Activated CD8-positive, alpha-beta memory T cell treated with anti-CD3 and anti-CD28 coated beads for 48 hours (primary cell): ENCODE measurements around the gene PAQR5.
"Not testable (repeated sequence)": the region's sequence is repeated elsewhere in the genome, so short reads cannot be mapped to it uniquely, and the experiment has no call there.

Experiments
- DNase-seq, 3 experiments: peaks; one replicate each; pipeline ENCODE4 v3.0.0-alpha.2; 2020; ENCODE audit warnings: low read depth in 2 of 3, low spot score in 2 of 3

Gene PAQR5

DNA sequence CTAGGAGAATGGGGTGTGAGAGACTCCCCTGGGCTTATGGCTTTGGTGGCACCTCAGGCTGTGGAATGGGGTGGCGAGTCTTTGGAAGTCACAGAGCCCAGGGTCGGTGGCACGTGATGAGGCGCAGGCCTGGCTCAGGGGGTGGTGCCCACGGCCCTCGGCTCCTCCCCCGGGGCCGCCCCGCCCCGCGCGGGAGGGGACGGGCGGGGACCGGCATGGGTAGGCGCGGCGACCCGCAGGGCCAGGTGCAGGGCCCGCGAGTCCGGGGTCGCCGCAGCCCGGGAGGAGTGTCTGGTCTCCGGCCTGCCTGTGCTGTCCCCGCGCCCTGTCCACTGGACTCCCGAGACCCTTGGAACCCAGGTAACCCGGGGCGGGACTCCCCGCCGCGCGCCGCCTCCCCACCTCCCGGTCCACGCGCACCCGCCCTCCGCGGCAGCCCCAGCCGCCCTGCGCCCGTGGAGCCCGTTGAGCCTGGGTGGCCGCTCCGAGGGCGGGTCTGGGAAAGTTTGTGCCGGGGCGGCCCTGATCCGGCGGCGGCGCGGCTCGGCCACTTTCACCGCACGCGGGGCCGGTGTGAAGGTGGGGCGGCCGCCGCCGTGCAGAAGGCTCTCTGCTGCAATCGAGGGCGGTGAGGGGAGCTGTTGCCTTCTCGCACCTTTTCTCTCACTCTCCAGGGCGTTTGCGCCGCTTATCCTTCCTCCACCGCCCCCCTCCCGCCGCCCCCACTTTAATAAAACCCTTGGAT is at the start of gene PAQR5:
Gene PAQR5 (plus strand): TSS at position 216 of the 745 bp plus-strand sequence. CDS start 61,169 bp downstream, outside the sequence.
- no peak for DNase-seq

GRCh38 chr15:69253156-69253555 is 45.6 kb upstream of the PAQR5 start:
- DNase-seq, result no peak

- DNase-seq, result no peak
Observed at GRCh38 chr15:69265347-69265955, 33.3 kb upstream of the PAQR5 start.

DNA sequence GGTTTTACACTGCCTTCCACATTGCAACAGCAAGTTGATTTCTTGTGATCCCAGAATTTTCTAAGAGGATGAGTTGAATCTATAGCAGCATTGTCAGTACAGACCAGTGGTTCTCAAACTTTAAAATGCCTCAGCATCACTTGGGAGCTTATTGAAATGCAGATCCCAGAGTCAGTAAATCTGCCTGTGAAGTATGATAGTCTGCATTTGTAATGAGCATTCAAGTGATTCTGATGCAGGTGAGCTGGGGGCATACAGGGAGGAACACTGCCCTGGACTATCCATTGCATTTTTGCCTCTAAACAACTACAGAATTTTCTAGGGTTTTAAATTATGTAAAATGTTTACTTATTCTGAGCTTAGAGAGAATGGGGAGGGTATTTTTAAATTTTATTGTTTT is 27.5 kb upstream of the PAQR5 start:
- no peak for DNase-seq

GRCh38 chr15:69272139-69272538 is 26.6 kb upstream of the PAQR5 start:
- no peak for DNase-seq

GRCh38 chr15:69272891-69273290 is 25.8 kb upstream of the PAQR5 start:
- DNase-seq, result no peak

DNA sequence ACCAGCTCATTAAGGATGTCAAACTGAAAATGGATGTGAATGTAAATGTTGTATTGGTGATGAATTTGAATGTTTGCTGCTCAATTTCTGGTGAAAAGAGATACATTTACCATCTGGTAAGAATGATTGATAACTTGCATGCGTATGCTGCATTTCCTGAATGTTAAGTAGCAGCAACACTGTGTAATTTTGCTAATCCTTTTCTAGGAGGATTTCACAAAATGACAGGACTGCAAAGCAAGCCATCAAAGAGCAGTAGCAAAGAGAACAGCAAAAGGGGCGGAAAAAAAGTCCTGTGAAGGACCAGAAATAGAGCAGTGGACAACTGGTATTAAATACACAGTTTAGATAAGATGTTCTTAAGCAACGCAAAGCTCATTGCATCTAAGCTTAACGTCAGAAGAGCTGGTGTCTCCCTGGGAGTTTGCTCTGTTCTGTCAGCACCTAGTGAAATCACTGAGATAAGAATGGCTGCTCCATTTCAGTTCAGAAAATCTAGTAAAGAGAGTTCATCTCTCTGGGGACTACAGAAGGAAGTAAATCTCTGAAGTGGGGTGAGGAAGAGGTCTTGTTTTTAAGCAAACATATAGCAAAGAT is 23.5 kb upstream of the PAQR5 start:
- no peak for DNase-seq

DNA sequence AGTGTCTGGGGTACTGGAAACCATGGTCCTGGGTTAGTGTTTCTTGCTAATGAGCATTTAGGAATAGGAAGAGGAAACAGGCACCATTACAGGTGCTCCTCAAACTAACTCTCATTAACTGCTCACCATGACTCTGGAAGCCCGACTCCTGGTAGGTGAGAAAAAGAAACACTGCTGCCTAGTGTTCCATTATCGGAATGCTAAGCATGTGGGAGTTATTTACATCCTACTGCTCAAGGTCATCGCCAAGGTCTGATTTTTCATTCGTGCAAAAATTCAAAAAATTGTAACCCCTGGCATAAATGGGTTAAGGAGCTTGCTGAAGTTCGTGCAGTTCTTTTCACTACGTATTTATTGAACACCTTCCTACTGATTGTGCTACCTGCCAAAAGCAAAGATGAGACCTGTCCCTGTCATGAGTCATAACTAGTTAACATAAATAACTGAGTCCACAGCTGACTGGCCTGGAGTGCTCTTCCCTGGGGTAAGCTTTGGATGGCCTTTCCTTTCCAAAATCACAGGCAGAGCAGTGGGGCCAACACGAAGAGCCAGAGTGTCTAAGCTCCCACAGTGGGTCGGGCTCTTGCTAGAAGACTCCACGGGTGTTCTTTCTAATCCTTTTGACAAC is 22.7 kb upstream of the PAQR5 start:
- no peak for DNase-seq

- DNase-seq, result no peak
Observed at GRCh38 chr15:69277316-69277715, 21.4 kb upstream of the PAQR5 start.

- DNase-seq, result no peak
Observed at GRCh38 chr15:69279636-69280035, 19.1 kb upstream of the PAQR5 start.

- no peak for DNase-seq
Observed at GRCh38 chr15:69280783-69281182, 17.9 kb upstream of the PAQR5 start.

GRCh38 chr15:69282104-69282743 is 16.5 kb upstream of the PAQR5 start:
- no peak for DNase-seq

GRCh38 chr15:69285834-69286233 is 12.9 kb upstream of the PAQR5 start:
- no peak for DNase-seq

DNA sequence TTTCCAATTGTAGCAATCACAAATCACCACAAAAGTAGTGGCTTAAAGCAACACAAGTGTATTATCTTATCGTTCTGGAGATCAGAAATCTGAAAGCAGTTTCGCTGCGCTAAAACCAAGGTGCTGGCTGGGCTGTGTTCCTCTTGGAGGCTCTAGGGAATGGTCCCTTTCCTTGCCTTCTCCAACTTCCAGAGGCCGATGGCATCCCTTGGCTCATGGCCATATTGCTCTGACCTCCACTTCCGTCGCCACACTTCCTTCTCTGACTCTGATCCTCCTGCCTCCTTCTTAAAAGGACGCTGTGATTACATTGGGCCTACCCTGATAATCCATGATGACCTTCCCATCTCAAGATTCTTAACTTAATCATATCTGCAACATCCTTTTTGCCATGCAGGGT is 10.7 kb upstream of the PAQR5 start:
- no peak for DNase-seq

- no peak for DNase-seq
Observed at GRCh38 chr15:69288531-69289341, 10.0 kb upstream of the PAQR5 start.

- no peak for DNase-seq
Observed at GRCh38 chr15:69289342-69290146, 9.2 kb upstream of the PAQR5 start.

GRCh38 chr15:69290346-69291164 is 8.2 kb upstream of the PAQR5 start:
- no peak for DNase-seq

GRCh38 chr15:69291651-69292050 is 7.1 kb upstream of the PAQR5 start:
- not testable (repeated sequence) for DNase-seq

DNA sequence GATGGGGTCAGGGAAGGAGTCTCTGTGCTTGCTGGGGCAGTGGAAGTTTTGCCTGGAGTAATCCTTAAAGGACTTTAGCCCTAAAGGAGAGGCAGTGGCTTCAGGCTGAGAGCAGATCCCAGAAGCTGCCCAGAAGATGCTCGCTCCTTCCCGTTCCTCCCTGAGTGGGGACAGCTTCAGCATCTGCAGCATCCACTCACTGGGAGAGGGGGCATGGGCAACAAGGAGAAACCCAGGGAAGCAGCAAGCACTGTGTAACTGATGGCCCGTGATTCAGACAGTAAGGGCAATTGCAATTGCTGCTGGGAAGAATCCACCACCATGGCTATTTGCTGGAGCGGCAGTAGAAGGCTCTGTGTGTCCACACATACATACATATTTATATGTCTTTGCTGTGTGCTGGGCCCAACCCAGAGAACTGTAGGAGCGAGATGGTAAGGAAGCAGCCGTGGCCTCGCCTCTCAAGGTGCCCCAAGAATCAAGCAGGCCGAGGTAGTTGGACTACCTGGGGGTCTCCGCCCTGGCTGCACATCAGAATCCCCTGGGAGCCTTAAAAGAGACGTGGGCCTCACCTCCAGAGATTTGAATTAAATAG is 5.8 kb upstream of the PAQR5 start:
- no peak for DNase-seq
